Activated T-cell treated with anti-CD3 and anti-CD28 coated beads for 1 hour (primary cell): ENCODE measurements around the gene TENM3.

Source experiments
- DNase-seq: peaks from one replicate; pipeline ENCODE4 v3.0.0-alpha.2; 2020; ENCODE audit warnings: low read depth

Gene TENM3

GRCh38 chr4:182453830-182454229, 210.6 kb downstream of the TENM3 start:
- DNase-seq = no peak

- DNase-seq = no peak
These were observed 211.3 kb downstream of the TENM3 start for GRCh38 chr4:182454440-182455013.

DNA sequence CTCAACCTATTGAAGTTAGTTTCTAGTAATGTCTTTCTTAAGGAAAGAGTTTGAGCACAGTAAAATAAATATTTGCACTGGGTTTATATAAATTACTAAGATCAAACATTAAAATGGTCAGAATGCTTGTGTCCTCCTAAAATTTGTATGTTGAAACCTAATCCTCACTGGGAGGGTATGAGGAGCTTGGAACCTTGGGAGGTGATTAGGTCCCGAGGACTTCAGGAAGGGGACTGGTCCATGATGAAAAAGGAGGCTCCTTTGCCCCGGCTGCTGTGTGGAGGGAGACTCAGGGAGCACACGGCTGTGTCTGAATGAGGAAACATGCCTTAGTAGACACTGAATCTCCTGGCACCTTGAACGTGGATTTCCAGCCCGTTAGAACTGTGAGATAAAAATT, 221.9 kb downstream of the TENM3 start:
- DNase-seq = no peak

DNA sequence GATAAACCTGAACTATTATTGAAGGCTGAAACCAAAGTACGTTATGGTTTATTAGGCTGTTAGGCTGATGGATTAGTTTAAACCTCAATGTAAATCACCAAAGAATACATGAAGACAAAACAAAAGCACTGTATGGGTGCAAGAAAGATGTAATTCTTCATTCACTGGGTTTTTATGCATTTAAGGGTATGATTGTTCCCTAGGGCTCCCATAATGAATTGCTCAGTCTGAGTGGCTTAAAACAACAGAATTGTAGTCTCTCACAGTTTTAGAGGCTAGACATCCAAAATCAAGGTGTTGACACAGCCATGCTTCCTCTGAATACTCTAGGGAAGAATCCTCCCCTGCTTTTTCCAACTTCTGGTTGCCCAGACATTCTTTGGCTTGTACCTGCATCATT, 222.8 kb downstream of the TENM3 start:
- no peak for DNase-seq

DNA sequence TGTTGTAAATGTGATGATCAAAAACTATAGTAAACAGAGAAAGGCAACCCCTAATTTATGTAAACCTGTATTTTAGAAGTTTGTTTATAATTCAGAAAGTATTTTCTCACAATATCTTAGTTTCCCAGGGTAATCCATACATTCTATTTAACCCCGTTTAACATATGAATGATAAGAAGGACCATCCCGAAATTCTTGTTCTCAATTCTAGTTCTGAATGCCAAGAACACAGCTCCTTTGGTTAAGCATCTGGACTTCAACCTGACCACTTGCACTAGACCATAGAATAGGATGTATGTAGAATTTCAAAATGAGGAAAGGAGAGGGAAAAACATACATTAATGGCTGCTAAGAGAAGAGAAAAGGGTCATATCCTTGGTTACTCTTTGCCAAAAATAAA, 227.0 kb downstream of the TENM3 start:
- no peak for DNase-seq

DNA sequence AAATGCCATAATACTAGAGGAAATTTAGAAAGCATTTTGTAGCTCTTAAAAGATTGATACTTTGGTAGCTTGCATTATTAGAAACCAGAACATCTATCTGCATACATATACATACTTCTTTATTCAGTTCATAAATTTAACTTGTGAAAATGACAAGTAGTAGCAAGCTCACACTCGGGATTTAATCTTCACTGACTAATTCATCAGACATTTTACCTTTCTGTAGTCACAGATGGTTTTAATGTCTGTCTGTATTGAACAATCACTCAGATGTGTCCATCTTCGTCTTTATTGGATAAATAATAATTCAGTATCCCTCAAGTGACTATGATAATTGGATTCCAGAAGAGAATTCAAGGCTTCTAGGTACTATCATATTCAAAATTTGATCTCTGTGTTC, 232.3 kb downstream of the TENM3 start:
- DNase-seq = no peak

- no peak for DNase-seq
These were observed 235.3 kb downstream of the TENM3 start for GRCh38 chr4:182478475-182478874.

GRCh38 chr4:182483685-182484084, 240.5 kb downstream of the TENM3 start:
- no peak for DNase-seq

DNA sequence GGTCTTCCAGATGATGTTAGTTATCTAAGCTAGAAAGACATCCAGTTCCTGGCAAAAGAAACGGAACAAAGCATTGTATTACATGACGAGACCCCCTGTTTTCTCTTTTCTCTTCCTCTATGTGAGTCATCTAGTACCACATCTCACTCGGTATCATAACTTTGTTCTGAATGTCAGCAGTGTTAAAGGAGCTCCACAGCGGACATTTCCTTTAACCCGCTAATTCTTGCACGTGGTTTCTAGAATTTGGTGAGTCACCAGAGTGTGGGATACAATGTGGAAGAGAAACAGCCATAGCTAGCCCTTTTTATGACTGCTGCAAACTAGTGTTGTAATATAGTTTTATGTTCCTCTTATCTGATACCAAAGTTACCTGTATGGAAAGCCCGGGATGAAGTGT, 243.7 kb downstream of the TENM3 start:
- DNase-seq = no peak

DNA sequence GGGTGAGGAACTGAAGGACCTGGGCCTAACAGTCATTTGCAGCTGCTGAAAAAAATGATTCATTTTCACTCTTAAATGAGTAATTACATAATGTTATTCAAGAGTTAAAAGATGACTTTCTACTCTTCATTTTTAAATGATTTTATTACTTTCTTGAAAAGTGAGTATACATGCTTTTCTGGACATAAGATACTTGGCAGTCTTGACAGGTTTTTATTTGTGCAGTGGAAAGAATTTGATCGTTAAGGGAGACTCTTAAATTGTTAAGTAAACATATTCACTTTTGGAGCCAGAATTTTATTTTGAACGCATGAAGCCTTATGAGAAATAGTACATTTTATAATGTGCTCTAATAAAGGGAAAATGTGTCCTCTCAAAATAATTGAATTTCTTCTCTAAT, 245.7 kb downstream of the TENM3 start:
- DNase-seq = no peak

DNA sequence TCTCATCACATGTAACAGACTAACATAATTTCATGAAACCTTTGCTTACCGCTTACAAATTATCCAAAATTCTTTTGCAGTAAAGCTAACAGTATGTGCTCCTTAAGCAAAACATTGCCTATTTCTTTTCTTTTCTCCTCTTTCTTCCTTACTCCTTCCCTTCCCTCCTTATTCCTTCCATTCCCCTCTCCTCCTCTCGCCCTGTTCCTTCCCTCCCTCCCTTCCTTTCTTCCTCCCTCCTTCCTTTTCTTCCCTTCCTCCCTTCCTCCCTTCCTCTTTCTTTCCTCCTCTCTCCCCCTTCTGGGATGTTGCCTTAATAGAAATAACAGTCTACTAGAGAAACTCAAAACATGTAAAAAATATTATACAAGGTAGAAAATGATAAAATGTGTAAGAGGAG, 246.4 kb downstream of the TENM3 start:
- no peak for DNase-seq

DNA sequence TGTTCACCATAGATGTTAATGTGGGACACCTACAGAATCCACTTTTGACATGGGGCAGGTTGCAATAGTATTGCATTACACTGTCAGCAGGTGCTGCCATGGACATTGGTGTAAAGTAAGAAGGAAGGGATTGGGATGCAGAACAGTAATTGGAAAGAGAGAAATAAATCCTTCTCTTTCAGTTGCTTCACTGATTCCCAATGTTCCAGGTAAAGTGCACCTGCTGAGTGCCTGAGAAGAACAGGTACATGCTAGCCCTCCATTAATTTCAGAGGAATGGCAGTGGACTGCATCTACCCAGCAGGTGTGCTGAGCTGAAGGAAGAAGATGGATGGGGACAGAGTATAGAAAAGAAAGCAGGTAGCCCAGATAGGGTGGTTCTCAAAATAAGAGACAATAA, 248.5 kb downstream of the TENM3 start:
- DNase-seq = no peak

DNA sequence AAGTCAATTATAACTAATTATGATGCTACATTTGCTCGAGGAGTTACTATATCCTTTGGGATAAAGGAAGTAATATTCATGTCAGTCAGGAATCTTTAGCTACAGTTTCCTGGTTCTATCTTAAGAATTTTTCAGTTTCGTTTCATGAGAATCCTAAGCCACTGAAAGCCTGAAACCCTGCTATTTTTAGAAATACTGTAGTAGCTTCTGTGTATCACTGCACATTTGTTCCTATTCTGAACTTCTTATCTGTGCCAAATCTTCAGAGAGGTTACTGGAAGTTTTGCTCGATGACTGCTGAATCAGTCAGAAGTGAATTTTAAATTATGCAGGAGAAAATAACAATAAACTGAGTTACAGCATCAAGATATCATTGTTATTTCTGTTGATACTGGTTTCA, 249.2 kb downstream of the TENM3 start:
- DNase-seq = no peak

- no peak for DNase-seq
These were observed 250.2 kb downstream of the TENM3 start for GRCh38 chr4:182493377-182493776.

GRCh38 chr4:182494103-182494502, 250.9 kb downstream of the TENM3 start:
- DNase-seq = no peak

- no peak for DNase-seq
These were observed 251.8 kb downstream of the TENM3 start for GRCh38 chr4:182495031-182495430.

DNA sequence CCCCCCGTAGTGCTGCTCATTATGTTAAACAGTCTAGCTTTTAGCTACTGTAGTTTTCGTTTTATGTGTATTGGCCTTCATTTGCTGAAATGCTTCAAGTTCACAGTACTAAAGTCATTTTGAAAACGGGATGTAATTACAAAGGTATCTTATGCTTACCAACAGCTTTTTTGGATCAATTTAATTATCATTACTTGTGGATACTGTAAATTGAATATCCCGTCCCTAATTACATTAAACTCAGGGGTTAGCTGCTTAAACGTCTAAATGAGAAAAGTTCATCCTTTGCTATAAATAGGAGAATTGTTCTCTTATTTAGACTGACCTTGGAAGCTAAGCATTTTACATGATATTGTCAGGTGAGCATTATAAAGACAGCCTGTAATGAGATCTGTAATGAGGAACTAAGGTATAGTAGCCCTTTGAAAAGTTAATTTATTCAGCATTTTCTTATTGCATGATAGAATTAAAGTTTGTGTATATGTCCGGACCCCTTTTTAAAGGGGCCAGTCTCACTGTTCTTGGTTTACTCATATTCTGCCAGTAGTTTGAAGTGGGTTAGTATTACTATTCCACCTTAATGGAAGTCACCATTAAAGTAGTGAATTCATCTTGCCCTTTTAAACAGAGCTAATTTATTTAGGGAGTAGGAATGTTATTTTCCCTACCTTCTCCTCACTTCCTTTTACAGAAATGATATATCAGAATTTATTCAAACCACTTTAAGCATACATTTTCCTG, 252.6 kb downstream of the TENM3 start:
- no peak for DNase-seq

GRCh38 chr4:182496408-182496807, 253.2 kb downstream of the TENM3 start:
- DNase-seq = no peak

GRCh38 chr4:182502064-182502463, 258.9 kb downstream of the TENM3 start:
- DNase-seq = no peak

GRCh38 chr4:182504463-182504862, 261.3 kb downstream of the TENM3 start:
- DNase-seq = no peak

DNA sequence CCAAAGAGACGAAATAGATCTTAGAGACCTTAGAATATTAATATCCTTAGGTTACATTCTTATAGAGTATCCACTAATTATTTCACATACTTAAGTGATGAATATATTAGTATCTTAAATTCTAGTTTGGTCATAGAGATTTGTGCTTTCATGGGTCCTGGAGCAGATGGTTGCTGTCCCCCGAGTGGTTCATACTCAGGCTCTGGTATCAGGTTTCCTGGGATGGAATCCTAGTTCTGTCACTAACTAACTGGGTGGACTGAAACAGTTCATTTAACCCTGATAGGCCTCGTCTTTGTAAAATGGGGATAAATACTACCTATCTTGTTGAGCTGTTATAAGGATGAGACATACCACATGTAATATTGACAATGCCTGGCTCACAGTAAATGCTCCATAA, 264.6 kb downstream of the TENM3 start:
- no peak for DNase-seq

DNA sequence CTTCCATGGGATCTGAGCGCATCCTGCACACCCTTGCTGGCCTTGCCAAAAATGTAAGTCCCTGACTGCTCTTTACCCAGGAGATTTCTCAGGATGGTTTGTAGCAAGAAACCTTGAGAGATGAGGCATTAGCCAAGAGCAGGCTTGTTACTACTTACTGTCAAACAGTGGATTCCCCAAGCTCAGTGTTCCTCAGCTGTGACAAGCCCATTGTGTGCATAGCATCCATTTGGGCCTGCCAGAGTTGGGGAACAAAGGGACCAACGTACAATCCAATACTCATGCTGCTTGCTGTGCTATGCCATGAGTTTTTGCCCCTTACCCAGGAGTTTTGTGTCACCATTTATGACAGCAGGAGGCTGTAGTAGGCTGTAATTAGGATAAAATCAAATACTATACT, 267.6 kb downstream of the TENM3 start:
- DNase-seq = no peak

- DNase-seq = no peak
These were observed 270.5 kb downstream of the TENM3 start for GRCh38 chr4:182513587-182514291.

DNA sequence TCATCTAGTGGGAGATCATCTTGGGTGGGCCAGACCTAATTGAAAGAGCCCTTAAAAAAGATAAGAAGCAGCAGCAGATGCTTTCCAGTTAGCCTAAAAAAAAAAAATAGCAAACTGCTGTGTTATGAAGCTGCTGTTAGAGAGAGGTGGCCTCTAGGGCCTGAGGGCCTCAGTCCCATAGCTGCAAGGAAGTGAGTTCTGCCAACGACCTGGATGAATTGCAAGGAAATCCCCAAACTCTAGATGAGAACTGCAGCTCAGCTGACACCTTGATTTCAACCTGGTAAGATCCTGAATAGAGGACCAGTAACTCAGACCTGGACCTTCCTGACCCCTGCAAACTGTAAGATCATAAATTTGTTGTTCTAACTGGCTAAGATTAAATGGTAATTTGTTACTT, 275.2 kb downstream of the TENM3 start:
- no peak for DNase-seq
